ENCODE results near the gene DEFB132. TPM values are rescaled to one million over a fixed set of nuclear protein-coding genes. Genes with fewer than 3 reads are reported as not detected.
"Not testable (repeated sequence)": the region's sequence is repeated elsewhere in the genome, so short reads cannot be mapped to it uniquely, and the experiment has no call there.

DEFB132 gene
- total RNA-seq, 4 donors from 2014 or later: not detected

GRCh38 chr20:217266-217665 is 40.3 kb upstream of the DEFB132 start:
- H3K9me3 ChIP-seq: no peaks in the 10 kb centered on the region
- no peak overlapping the region for H3K27ac ChIP-seq
- peaks cover 0 to 42% (median 0%) of the 10 kb centered on the region in 4 donors for H3K27me3 ChIP-seq
- 64 to 82% methylated on average over 1 of the region's 1 CpG for WGBS, 2 donors
- no peak overlapping the region for H3K4me3 ChIP-seq
- H3K36me3 ChIP-seq: no peaks in the 10 kb centered on the region
- DNase-seq: no peak
- intact Hi-C loops (cut with DNase I): loop anchor here (10.0 kb wide), 1 partner anchor 48 kb away; no protein-coding TSS in a partner anchor
- no peaks in the 10 kb centered on the region for H3K4me1 ChIP-seq
- TF ChIP-seq CTCF (IDR thresholded peaks at IDR 0.05): no peak
- TF ChIP-seq POLR2A (IDR thresholded peaks at IDR 0.05): no peak

- TF ChIP-seq CTCF (IDR thresholded peaks at IDR 0.05) (peak in 2 of 6 experiments; percentile 6 to 16), POLR2A (IDR thresholded peaks at IDR 0.05) (no peak)
- Histone ChIP-seq H3K9me3 (no peaks in the 10 kb centered on the region), H3K27ac (no peak overlapping the region), H3K4me1 (no peaks in the 10 kb centered on the region), H3K36me3 (no peaks in the 10 kb centered on the region), H3K4me3 (no peak overlapping the region), H3K27me3 (peaks cover 0 to 46% (median 0%) of the 10 kb centered on the region in 4 donors)
- intact Hi-C loops (cut with DNase I): loop anchor here (10.0 kb wide), 1 partner anchor 45 kb away; no protein-coding TSS in a partner anchor
- 0 to 10% methylated on average over 1 of the region's 1 CpG for WGBS, 2 donors
- DNase-seq: no peak
Observed at GRCh38 chr20:219290-220115, 38.0 kb upstream of the DEFB132 start.

- TF ChIP-seq CTCF (IDR thresholded peaks at IDR 0.05) (no peak), POLR2A (IDR thresholded peaks at IDR 0.05) (no peak)
- WGBS, 2 donors: 48 to 75% methylated on average over 1 of the region's 1 CpG
- Histone ChIP-seq H3K27me3 (peaks cover 0 to 51% (median 0%) of the 10 kb centered on the region in 4 donors), H3K9me3 (no peaks in the 10 kb centered on the region), H3K4me3 (no peak overlapping the region), H3K4me1 (no peaks in the 10 kb centered on the region), H3K27ac (no peak overlapping the region), H3K36me3 (no peaks in the 10 kb centered on the region)
- no peak for DNase-seq
- intact Hi-C loops (cut with DNase I): no loop called here
Observed at GRCh38 chr20:221258-221830, 36.2 kb upstream of the DEFB132 start.

- H3K27me3 ChIP-seq: peaks cover 0 to 26% (median 0%) of the 10 kb centered on the region in 4 donors
- H3K4me3 ChIP-seq; H3K4me1 ChIP-seq; H3K9me3 ChIP-seq; DNase-seq; H3K27ac ChIP-seq; intact Hi-C loops (cut with DNase I); H3K36me3 ChIP-seq: not testable (repeated sequence)
- 75 to 82% methylated on average over 3 of the region's 3 CpGs for WGBS, 2 donors
Observed at GRCh38 chr20:225879-226278, 31.6 kb upstream of the DEFB132 start.

GRCh38 chr20:226958-227357 is 30.6 kb upstream of the DEFB132 start, which contains the start of gene DEFB129:
DEFB129 (plus strand) TSS chr20:227258; CDS start chr20:227289, 31 bp downstream.
- TF ChIP-seq POLR2A (IDR thresholded peaks at IDR 0.05) (no peak), CTCF (IDR thresholded peaks at IDR 0.05) (no peak)
- 57 to 85% methylated on average over 3 of the region's 3 CpGs for WGBS, 2 donors

More at GRCh38 chr20:226958-227357, 30.6 kb upstream of the DEFB132 start, which contains the start of gene DEFB129:
- no peaks in the 10 kb centered on the region for H3K4me1 ChIP-seq
- peaks cover 0 to 18% (median 0%) of the 10 kb centered on the region in 4 donors for H3K27me3 ChIP-seq
- no peaks in the 10 kb centered on the region for H3K36me3 ChIP-seq
- DNase-seq: no peak
- H3K4me3 ChIP-seq: no peak within 1 kb of the TSS
- no peaks in the 10 kb centered on the region for H3K9me3 ChIP-seq
- intact Hi-C loops (cut with DNase I): no loop called here
- no peak within 1 kb of the TSS for H3K27ac ChIP-seq

All from esophagus squamous epithelium (tissue), 5 donors.